Astrocyte (in vitro differentiated cells and primary cell): ENCODE measurements around the gene SLC27A2. TPM values are rescaled to one million over a fixed set of nuclear protein-coding genes. Genes with fewer than 3 reads are reported as not detected.
"Not testable (repeated sequence)": the region's sequence is repeated elsewhere in the genome, so short reads cannot be mapped to it uniquely, and the experiment has no call there.

Source experiments
- DNase-seq: peaks from one replicate; pipeline ENCODE4 v3.0.0-alpha.2; 2010; ENCODE audit warnings: low read depth
- FAIRE-seq: peaks from 2 replicates; lab custom pipeline; 2011; peaks lifted over from hg19 to GRCh38; lab: Jason Lieb, UNC
- H2AFZ ChIP-seq: 2 replicates; pipeline ENCODE4 v1.6.0; 2012; ENCODE audit warnings: low read depth, low read length, inconsistent platforms
- H3K27ac ChIP-seq: 2 replicates; pipeline ENCODE4 v1.5.1; 2011; ENCODE audit warnings: low read depth, low read length, inconsistent platforms
- H3K27me3 ChIP-seq: 2 replicates; pipeline ENCODE4 v1.6.0; 2011; ENCODE audit warnings: low read length, inconsistent platforms; ENCODE audit not compliant: insufficient read depth
- H3K36me3 ChIP-seq: 2 replicates; pipeline ENCODE4 v1.5.1; 2011; ENCODE audit warnings: low read length, inconsistent platforms; ENCODE audit not compliant: insufficient read depth
- H3K4me1 ChIP-seq: 2 replicates; pipeline ENCODE4 v1.5.1; 2011; ENCODE audit warnings: low read length, inconsistent platforms; ENCODE audit not compliant: insufficient read depth
- H3K4me2 ChIP-seq: 2 replicates; pipeline ENCODE4 v1.6.0; 2012; ENCODE audit warnings: low read length, inconsistent platforms
- H3K4me3 ChIP-seq: 2 replicates; pipeline ENCODE4 v1.5.1; 2011; ENCODE audit warnings: low read depth, mild to moderate bottlenecking, low read length, inconsistent platforms; ENCODE audit not compliant: insufficient read depth
- H3K79me2 ChIP-seq: 2 replicates; pipeline ENCODE4 v1.6.0; 2012; ENCODE audit warnings: mild to moderate bottlenecking, low read length, inconsistent platforms; ENCODE audit not compliant: insufficient read depth
- H3K9ac ChIP-seq: 2 replicates; pipeline ENCODE4 v1.6.0; 2012; ENCODE audit warnings: mild to moderate bottlenecking, low read length, inconsistent platforms
- H3K9me3 ChIP-seq: 2 replicates; pipeline ENCODE4 v1.5.1; 2012; ENCODE audit warnings: low read depth, mild to moderate bottlenecking, low read length, inconsistent platforms; ENCODE audit not compliant: insufficient read depth
- H4K20me1 ChIP-seq: 2 replicates; pipeline ENCODE4 v1.6.0; 2012; ENCODE audit warnings: low read length, inconsistent platforms; ENCODE audit not compliant: insufficient read depth
- H3K27ac Mint-ChIP-seq: one replicate; pipeline ENCODE4 v1.8.0; 2021; ENCODE audit warnings: mild to moderate bottlenecking, mixed read lengths; ENCODE audit not compliant: unreplicated experiment
- H3K27me3 Mint-ChIP-seq: one replicate; pipeline ENCODE4 v1.8.0; 2021; ENCODE audit warnings: low read depth, mixed read lengths; ENCODE audit not compliant: unreplicated experiment
- H3K36me3 Mint-ChIP-seq: one replicate; pipeline ENCODE4 v1.8.0; 2021; ENCODE audit warnings: low read depth, mixed read lengths; ENCODE audit not compliant: unreplicated experiment
- H3K4me1 Mint-ChIP-seq: one replicate; pipeline ENCODE4 v1.8.0; 2021; ENCODE audit warnings: low read depth, mixed read lengths; ENCODE audit not compliant: unreplicated experiment
- H3K4me3 Mint-ChIP-seq: one replicate; pipeline ENCODE4 v1.8.0; 2021; ENCODE audit warnings: mild to moderate bottlenecking, moderate library complexity, mixed read lengths; ENCODE audit not compliant: unreplicated experiment
- H3K9me3 Mint-ChIP-seq: one replicate; pipeline ENCODE4 v1.8.0; 2021; ENCODE audit warnings: mild to moderate bottlenecking, mixed read lengths; ENCODE audit not compliant: unreplicated experiment
- CTCF ChIP-seq: IDR thresholded peaks from 2 replicates; pipeline ENCODE4 v1.5.1; 2011; ENCODE audit warnings: low read depth, mild to moderate bottlenecking, inconsistent platforms, low read length, moderate library complexity; ENCODE audit not compliant: insufficient read depth
- EZH2 ChIP-seq: IDR thresholded peaks from 2 replicates; pipeline ENCODE4 v1.6.1; 2012; ENCODE audit warnings: mild to moderate bottlenecking, low read length, inconsistent platforms; ENCODE audit not compliant: insufficient read depth
- total RNA-seq: library from RNA; stranded (reverse); gene quantifications from 2 replicates; pipeline ENCODE4 v1.2.1, GENCODE V29; 2021

SLC27A2 gene
- total RNA-seq, 1 donor from 2014 or later, result 0.82 TPM

- no peaks in the 10 kb centered on the region for H3K36me3 Mint-ChIP-seq
- FAIRE-seq (no peak), DNase-seq (no peak)
- H3K27me3 Mint-ChIP-seq, result peaks cover 15% of the 10 kb centered on the region
- H3K27ac ChIP-seq, result no peak overlapping the region
- H3K9ac ChIP-seq, result no peak overlapping the region
- H3K9me3 ChIP-seq, result no peaks in the 10 kb centered on the region
- H3K4me2 ChIP-seq, result no peak overlapping the region
- H2AFZ ChIP-seq, result no peak overlapping the region
- no peaks in the 10 kb centered on the region for H3K9me3 Mint-ChIP-seq
- H3K27me3 ChIP-seq, result peaks cover 13% of the 10 kb centered on the region
- H3K4me1 Mint-ChIP-seq, result no peaks in the 10 kb centered on the region
- no peak overlapping the region for H3K27ac Mint-ChIP-seq
- TF ChIP-seq EZH2, result no peak
- H4K20me1 ChIP-seq, result no peaks in the 10 kb centered on the region
- no peak overlapping the region for H3K4me3 ChIP-seq
- no peak overlapping the region for H3K4me3 Mint-ChIP-seq
- no peaks in the 10 kb centered on the region for H3K79me2 ChIP-seq
- no peaks in the 10 kb centered on the region for H3K36me3 ChIP-seq
- H3K4me1 ChIP-seq, result no peaks in the 10 kb centered on the region
Observed at GRCh38 chr15:50187525-50187924, 5.5 kb downstream of the SLC27A2 start.

GRCh38 chr15:50187997-50188396 lies 6.0 kb downstream of the SLC27A2 start:
- H3K9me3 ChIP-seq, result no peaks in the 10 kb centered on the region
- no peak overlapping the region for H3K4me3 ChIP-seq
- H4K20me1 ChIP-seq, result no peaks in the 10 kb centered on the region
- FAIRE-seq (no peak), DNase-seq (no peak)
- H3K4me1 ChIP-seq, result no peaks in the 10 kb centered on the region
- H2AFZ ChIP-seq, result no peak overlapping the region
- no peak overlapping the region for H3K27ac ChIP-seq
- no peaks in the 10 kb centered on the region for H3K36me3 ChIP-seq
- no peaks in the 10 kb centered on the region for H3K79me2 ChIP-seq
- no peak overlapping the region for H3K4me2 ChIP-seq
- Mint-ChIP-seq H3K36me3 (no peaks in the 10 kb centered on the region), H3K27ac (no peak overlapping the region), H3K9me3 (no peaks in the 10 kb centered on the region), H3K4me1 (no peaks in the 10 kb centered on the region), H3K27me3 (peaks cover 11% of the 10 kb centered on the region), H3K4me3 (no peak overlapping the region)
- TF ChIP-seq EZH2 (no peak), CTCF (no peak)
- no peak overlapping the region for H3K9ac ChIP-seq
- H3K27me3 ChIP-seq, result peaks cover 8% of the 10 kb centered on the region

GRCh38 chr15:50188793-50189192 lies 6.8 kb downstream of the SLC27A2 start:
- not testable (repeated sequence) for H3K27me3 ChIP-seq, DNase-seq, H3K4me1 ChIP-seq, H3K27ac Mint-ChIP-seq, H3K36me3 ChIP-seq, H3K36me3 Mint-ChIP-seq, H3K79me2 ChIP-seq, H3K4me3 ChIP-seq, H3K9me3 Mint-ChIP-seq, H3K4me3 Mint-ChIP-seq, H3K4me2 ChIP-seq, H3K4me1 Mint-ChIP-seq, FAIRE-seq, H3K9me3 ChIP-seq, H3K27me3 Mint-ChIP-seq, H3K27ac ChIP-seq, H3K9ac ChIP-seq, H2AFZ ChIP-seq, H4K20me1 ChIP-seq
